Sigmoid colon (tissue), 4 donors: ENCODE measurements around the gene SP6.

Experiments used
- CTCF ChIP-seq, 4 experiments: fragments of 450-650 bp in 3 of 4; fragments of 200-600 bp in 1 of 4; IDR thresholded peaks; one replicate each; pipeline ENCODE4 v1.5.1; 2016 to 2019; ENCODE audit warnings: antibody characterized with exemption in 4 of 4, mild to moderate bottlenecking in 3 of 4, moderate library complexity in 2 of 4
- EP300 ChIP-seq, 4 donors: sonication (generic); formaldehyde crosslinking; IDR thresholded peaks; one replicate each; pipeline ENCODE4 v1.6.1; 2017; ENCODE audit warnings: antibody characterized with exemption in 4 of 4
- POLR2A ChIP-seq, 2 donors: fragments of 450-650 bp; IDR thresholded peaks; one replicate each; pipeline ENCODE4 v1.6.1; 2016; ENCODE audit warnings: antibody characterized with exemption in 2 of 2, mild to moderate bottlenecking in 2 of 2, moderate library complexity in 2 of 2
- POLR2AphosphoS5 ChIP-seq, 4 donors: sonication (generic); formaldehyde crosslinking; IDR thresholded peaks; one replicate each; pipeline ENCODE4 v1.6.1; 2017; ENCODE audit warnings: antibody characterized with exemption in 4 of 4

- TF ChIP-seq POLR2A (IDR thresholded peaks at IDR 0.05) (no peak), CTCF (IDR thresholded peaks at IDR 0.05) (no peak), EP300 (IDR thresholded peaks at IDR 0.05) (no peak), POLR2AphosphoS5 (IDR thresholded peaks at IDR 0.05) (peak in 3 of 4 donors; percentile 17 to 70 (median 64))
These were observed 1.4 kb upstream of the SP6 start for GRCh38 chr17:47852113-47852949.
